HFFc6 (cell line): Measurements from ENCODE around the gene APOC4. TPM values are rescaled to one million over a fixed set of nuclear protein-coding genes. Genes with fewer than 3 reads are reported as not detected.

Source experiments
- DNase-seq: peaks from one replicate; pipeline ENCODE4 v3.0.0-alpha.2; 2018
- H3K27ac Mint-ChIP-seq: 2 replicates; pipeline ENCODE4 v1.8.0; 2020; ENCODE audit warnings: mild to moderate bottlenecking, mixed read lengths
- H3K27me3 Mint-ChIP-seq: 2 replicates; pipeline ENCODE4 v1.8.0; 2021; ENCODE audit warnings: mild to moderate bottlenecking, moderate library complexity, mixed read lengths; ENCODE audit not compliant: insufficient read depth
- H3K36me3 Mint-ChIP-seq: 2 replicates; pipeline ENCODE4 v1.8.0; 2021; ENCODE audit warnings: low read depth, mixed read lengths
- H3K4me1 Mint-ChIP-seq: 2 replicates; pipeline ENCODE4 v1.8.0; 2020; ENCODE audit warnings: low read depth, mixed read lengths
- H3K4me3 Mint-ChIP-seq: 2 replicates; pipeline ENCODE4 v1.8.0; 2020; ENCODE audit warnings: mild to moderate bottlenecking, moderate library complexity, mixed read lengths
- H3K9me3 Mint-ChIP-seq: 2 replicates; pipeline ENCODE4 v1.8.0; 2020; ENCODE audit warnings: mild to moderate bottlenecking, mixed read lengths
- CTCF ChIP-seq: fragments of 200-600 bp; sonication (generic); IDR thresholded peaks from 2 replicates; pipeline ENCODE4 v1.5.0; 2021; ENCODE audit warnings: antibody characterized with exemption, mild to moderate bottlenecking
- total RNA-seq, 6 experiments: library from RNA; stranded (reverse); fragmentation: NEBNext Ultra II Directional; extraction: Animal tissue kit (Norgen Biotek cat#: 25700); gene quantifications; 2 replicates in 1 of 6; 3 replicates in 5 of 6; pipeline ENCODE4 v1.2.3, GENCODE V29; 2021

The APOC4 gene
- total RNA-seq, 6 experiments from 2014 or later: not detected

DNA sequence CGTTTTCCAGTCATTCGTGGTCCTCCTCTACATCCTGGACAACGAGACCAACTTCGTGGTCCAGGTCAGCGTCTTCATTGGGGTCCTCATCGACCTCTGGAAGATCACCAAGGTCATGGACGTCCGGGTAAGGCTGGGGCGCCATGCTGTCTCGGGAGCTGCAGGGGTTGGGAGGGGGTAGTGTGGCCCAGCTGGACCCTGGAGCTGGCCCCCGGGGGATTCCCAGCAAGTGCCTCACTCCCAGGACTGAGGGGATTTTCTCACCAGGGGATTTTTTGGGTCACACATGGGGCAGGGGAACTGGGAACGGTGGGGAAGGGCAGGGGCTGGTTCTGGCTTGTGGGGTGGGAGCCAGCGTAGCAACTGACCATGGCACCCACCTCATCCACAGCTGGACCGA, 48.4 kb downstream of the APOC4 start:
- Mint-ChIP-seq H3K4me1 (no peaks in the 10 kb centered on the region), H3K27ac (no peak overlapping the region), H3K4me3 (no peak overlapping the region), H3K9me3 (no peaks in the 10 kb centered on the region), H3K36me3 (peaks cover 5% of the 10 kb centered on the region; the same call in 1 of the 2 replicates), H3K27me3 (peaks cover 7% of the 10 kb centered on the region)
- no peak for TF ChIP-seq CTCF
- DNase-seq: no peak

- no peak for DNase-seq
- TF ChIP-seq CTCF: no peak
Measured at GRCh38 chr19:44990966-44991365, 48.9 kb downstream of the APOC4 start.

GRCh38 chr19:44992336-44993163, 50.5 kb downstream of the APOC4 start:
- Mint-ChIP-seq H3K27me3 (peaks cover 5% of the 10 kb centered on the region), H3K36me3 (peaks cover 5% of the 10 kb centered on the region; the same call in 1 of the 2 replicates), H3K4me3 (no peak overlapping the region), H3K27ac (no peak overlapping the region), H3K4me1 (no peaks in the 10 kb centered on the region), H3K9me3 (no peaks in the 10 kb centered on the region)
- no peak for DNase-seq
- no peak for TF ChIP-seq CTCF

More at GRCh38 chr19:44990966-44991365, 48.9 kb downstream of the APOC4 start:
- Mint-ChIP-seq H3K9me3 (no peaks in the 10 kb centered on the region), H3K36me3 (peaks cover 5% of the 10 kb centered on the region; the same call in 1 of the 2 replicates), H3K4me1 (no peaks in the 10 kb centered on the region), H3K4me3 (no peak overlapping the region), H3K27me3 (peaks cover 7% of the 10 kb centered on the region), H3K27ac (no peak overlapping the region)

- TF ChIP-seq CTCF: no peak
- Mint-ChIP-seq H3K4me1 (no peaks in the 10 kb centered on the region), H3K27ac (no peak overlapping the region), H3K9me3 (no peaks in the 10 kb centered on the region), H3K27me3 (peaks cover 5% of the 10 kb centered on the region), H3K36me3 (peaks cover 5% of the 10 kb centered on the region; the same call in 1 of the 2 replicates), H3K4me3 (no peak overlapping the region)
- DNase-seq: no peak
Measured at GRCh38 chr19:44993526-44993925, 51.5 kb downstream of the APOC4 start.

GRCh38 chr19:44993926-44994537, 52.0 kb downstream of the APOC4 start:
- H3K36me3 Mint-ChIP-seq: peaks cover 5% of the 10 kb centered on the region; the same call in 1 of the 2 replicates
- no peaks in the 10 kb centered on the region for H3K9me3 Mint-ChIP-seq
- H3K4me1 Mint-ChIP-seq: no peaks in the 10 kb centered on the region
- H3K4me3 Mint-ChIP-seq: no peak overlapping the region
- no peak for TF ChIP-seq CTCF
- no peak overlapping the region for H3K27ac Mint-ChIP-seq
- peaks cover 5% of the 10 kb centered on the region for H3K27me3 Mint-ChIP-seq
- DNase-seq: no peak

Other genes starting within 250 kb of the APOC4 start
- not detected for gene CEACAM16, start 243.1 kb upstream of the APOC4 start, total RNA-seq
- 10 to 100 TPM; 12.9 to 20.1 (median 16.7) TPM for gene BCL3, start 193.5 kb upstream of the APOC4 start, total RNA-seq
- not detected for gene CBLC, start 164.3 kb upstream of the APOC4 start, total RNA-seq
- 1 to 10 TPM; 5.5 to 6.2 (median 6.0) TPM for gene BCAM, start 133.1 kb upstream of the APOC4 start, total RNA-seq
- 100 to 1,000 TPM; 126 to 152 (median 148) TPM for gene NECTIN2, start 95.9 kb upstream of the APOC4 start, total RNA-seq
- 100 to 1,000 TPM in 1 of 6 experiments, 10 to 100 TPM in 5; 79.8 to 107 (median 92.2) TPM for gene TOMM40, start 51.0 kb upstream of the APOC4 start, total RNA-seq
- gene APOE, start 36.4 kb upstream of the APOC4 start, total RNA-seq: 1 to 10 TPM; 1.9 to 6.5 (median 2.5) TPM
- 1 to 10 TPM in 5 of 6 experiments, not detected in 1; 1.4 to 6.8 (median 2.4) TPM for gene APOC1, start 27.6 kb upstream of the APOC4 start, total RNA-seq
- gene APOC2, start 3.8 kb downstream of the APOC4 start, total RNA-seq: not detected
- 100 to 1,000 TPM; 160 to 184 (median 172) TPM for gene CLPTM1, start 13.1 kb downstream of the APOC4 start, total RNA-seq
- gene RELB, start 59.2 kb downstream of the APOC4 start, total RNA-seq: 10 to 100 TPM in 2 of 6 experiments, 1 to 10 TPM in 4; 6.1 to 10.8 (median 9.4) TPM
- 10 to 100 TPM; 29.9 to 42.9 (median 37.3) TPM for gene CLASRP, start 96.8 kb downstream of the APOC4 start, total RNA-seq
- under 1 TPM; 0.57 to 0.87 (median 0.65) TPM for gene ZNF296, start 134.2 kb downstream of the APOC4 start, total RNA-seq
- 10 to 100 TPM; 34.3 to 43.4 (median 39.0) TPM for gene GEMIN7, start 137.0 kb downstream of the APOC4 start, total RNA-seq
- gene PPP1R37, start 150.9 kb downstream of the APOC4 start, total RNA-seq: 10 to 100 TPM; 20.4 to 27.4 (median 21.6) TPM
- under 1 TPM in 5 of 6 experiments, not detected in 1; 0.07 to 0.17 (median 0.07) TPM for gene NKPD1, start 218.7 kb downstream of the APOC4 start, total RNA-seq
- 1 to 10 TPM; 3.5 to 6.9 (median 5.2) TPM for gene TRAPPC6A, start 236.0 kb downstream of the APOC4 start, total RNA-seq
- 10 to 100 TPM; 10.5 to 14.2 (median 12.2) TPM for gene BLOC1S3, start 236.5 kb downstream of the APOC4 start, total RNA-seq